ENCODE measurements around the gene RNF149.
"Not testable (repeated sequence)": the region's sequence is repeated elsewhere in the genome, so short reads cannot be mapped to it uniquely, and the experiment has no call there.

The RNF149 gene

GRCh38 chr2:101239760-101240118, 68.8 kb downstream of the RNF149 start:
- not testable (repeated sequence) for DNase-seq (ENCODE audit: low read depth)

GRCh38 chr2:101238930-101239759, 69.4 kb downstream of the RNF149 start:
- Histone ChIP-seq H3K9me3 (ENCODE audit: control insufficient read depth, low read length) (no peaks in the 10 kb centered on the region), H3K9ac (ENCODE audit: low read length) (no peak overlapping the region), H3K4me3 (ENCODE audit: low read length) (no peak overlapping the region), H3K27me3 (replicated peaks; ENCODE audit: control insufficient read depth, insufficient read depth, low read length) (no peaks in the 10 kb centered on the region), H3K36me3 (ENCODE audit: control insufficient read depth, insufficient read depth, low read length, severe bottlenecking) (no peaks in the 10 kb centered on the region), H3K4me1 (ENCODE audit: control insufficient read depth, insufficient read depth, low read length) (no peaks in the 10 kb centered on the region)
- DNase-seq (ENCODE audit: low read depth): no peak

More at GRCh38 chr2:101239760-101240118, 68.8 kb downstream of the RNF149 start:
- H3K9me3 ChIP-seq (ENCODE audit: control insufficient read depth, low read length); H3K4me3 ChIP-seq (ENCODE audit: low read length); H3K27me3 ChIP-seq (replicated peaks; ENCODE audit: control insufficient read depth, insufficient read depth, low read length); H3K36me3 ChIP-seq (ENCODE audit: control insufficient read depth, insufficient read depth, low read length, severe bottlenecking); H3K4me1 ChIP-seq (ENCODE audit: control insufficient read depth, insufficient read depth, low read length); H3K9ac ChIP-seq (ENCODE audit: low read length): not testable (repeated sequence)

- H3K36me3 ChIP-seq (ENCODE audit: control insufficient read depth, insufficient read depth, low read length, severe bottlenecking); H3K27me3 ChIP-seq (replicated peaks; ENCODE audit: control insufficient read depth, insufficient read depth, low read length); H3K9ac ChIP-seq (ENCODE audit: low read length); H3K4me1 ChIP-seq (ENCODE audit: control insufficient read depth, insufficient read depth, low read length); H3K4me3 ChIP-seq (ENCODE audit: low read length); H3K9me3 ChIP-seq (ENCODE audit: control insufficient read depth, low read length); DNase-seq (ENCODE audit: low read depth): not testable (repeated sequence)
Measured at GRCh38 chr2:101237944-101238343, 70.6 kb downstream of the RNF149 start.

GRCh38 chr2:101235956-101236355, 72.5 kb downstream of the RNF149 start:
- DNase-seq (ENCODE audit: low read depth); H3K9ac ChIP-seq (ENCODE audit: low read length); H3K4me3 ChIP-seq (ENCODE audit: low read length); H3K9me3 ChIP-seq (ENCODE audit: control insufficient read depth, low read length); H3K27me3 ChIP-seq (replicated peaks; ENCODE audit: control insufficient read depth, insufficient read depth, low read length); H3K36me3 ChIP-seq (ENCODE audit: control insufficient read depth, insufficient read depth, low read length, severe bottlenecking); H3K4me1 ChIP-seq (ENCODE audit: control insufficient read depth, insufficient read depth, low read length): not testable (repeated sequence)

DNA sequence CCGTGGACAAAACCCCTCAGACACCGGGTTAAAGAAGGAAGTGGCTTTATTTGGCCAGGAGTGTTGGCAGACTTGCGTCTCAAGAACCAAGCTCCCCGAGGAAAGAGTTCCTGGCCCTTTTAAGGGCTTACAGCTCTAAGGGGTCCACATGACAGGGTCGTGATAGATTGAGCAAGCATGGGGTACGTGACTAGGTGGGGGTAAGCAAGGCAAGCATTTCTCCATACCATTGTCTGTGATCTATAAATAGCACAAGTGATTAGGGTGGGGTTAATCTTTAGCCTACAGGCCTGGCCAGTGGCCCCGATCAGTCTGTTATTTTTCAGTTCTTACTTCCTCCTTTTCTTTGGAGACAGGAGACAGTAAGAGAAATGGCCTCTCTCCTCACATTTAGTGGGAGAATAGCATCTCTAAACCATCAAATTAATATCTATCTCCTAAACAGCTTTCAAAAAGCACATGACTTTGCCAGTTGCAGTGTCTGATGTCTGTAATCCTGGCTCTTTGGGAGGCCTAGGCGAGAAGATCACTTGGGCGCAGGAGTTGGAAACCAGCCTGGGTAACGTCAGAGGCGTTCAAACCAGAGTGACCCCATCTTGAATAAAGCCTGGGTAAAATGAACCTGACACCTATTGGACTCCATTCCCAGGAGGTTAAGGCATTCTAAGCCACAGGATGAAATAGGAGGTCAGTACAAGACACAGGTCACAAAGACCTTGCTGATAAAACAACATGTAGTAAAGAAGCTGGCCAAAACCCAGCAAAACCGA, 74.1 kb downstream of the RNF149 start:
- Histone ChIP-seq H3K27me3 (replicated peaks; ENCODE audit: control insufficient read depth, insufficient read depth, low read length) (no peaks in the 10 kb centered on the region), H3K4me3 (ENCODE audit: low read length) (no peak overlapping the region), H3K4me1 (ENCODE audit: control insufficient read depth, insufficient read depth, low read length) (peaks cover 8% of the 10 kb centered on the region), H3K9me3 (ENCODE audit: control insufficient read depth, low read length) (no peaks in the 10 kb centered on the region), H3K9ac (ENCODE audit: low read length) (no peak overlapping the region), H3K36me3 (ENCODE audit: control insufficient read depth, insufficient read depth, low read length, severe bottlenecking) (no peaks in the 10 kb centered on the region)
- no peak for DNase-seq (ENCODE audit: low read depth)

- H3K4me3 ChIP-seq (ENCODE audit: low read length): no peak overlapping the region
- peaks cover 8% of the 10 kb centered on the region for H3K4me1 ChIP-seq (ENCODE audit: control insufficient read depth, insufficient read depth, low read length)
- no peak overlapping the region for H3K9ac ChIP-seq (ENCODE audit: low read length)
- no peaks in the 10 kb centered on the region for H3K9me3 ChIP-seq (ENCODE audit: control insufficient read depth, low read length)
- no peaks in the 10 kb centered on the region for H3K27me3 ChIP-seq (replicated peaks; ENCODE audit: control insufficient read depth, insufficient read depth, low read length)
- H3K36me3 ChIP-seq (ENCODE audit: control insufficient read depth, insufficient read depth, low read length, severe bottlenecking): no peaks in the 10 kb centered on the region
- DNase-seq (ENCODE audit: low read depth): no peak
Measured at GRCh38 chr2:101232770-101233169, 75.7 kb downstream of the RNF149 start.

- H3K36me3 ChIP-seq (ENCODE audit: control insufficient read depth, insufficient read depth, low read length, severe bottlenecking): no peaks in the 10 kb centered on the region
- no peak for DNase-seq (ENCODE audit: low read depth)
Measured at GRCh38 chr2:101231937-101232730, 76.4 kb downstream of the RNF149 start.

GRCh38 chr2:101231240-101231639, 77.3 kb downstream of the RNF149 start:
- H3K36me3 ChIP-seq (ENCODE audit: control insufficient read depth, insufficient read depth, low read length, severe bottlenecking): no peaks in the 10 kb centered on the region
- no peaks in the 10 kb centered on the region for H3K9me3 ChIP-seq (ENCODE audit: control insufficient read depth, low read length)
- no peaks in the 10 kb centered on the region for H3K27me3 ChIP-seq (replicated peaks; ENCODE audit: control insufficient read depth, insufficient read depth, low read length)
- peaks cover 8% of the 10 kb centered on the region for H3K4me1 ChIP-seq (ENCODE audit: control insufficient read depth, insufficient read depth, low read length)
- H3K4me3 ChIP-seq (ENCODE audit: low read length): no peak overlapping the region
- H3K9ac ChIP-seq (ENCODE audit: low read length): no peak overlapping the region
- DNase-seq (ENCODE audit: low read depth): peak; percentile 25

More at GRCh38 chr2:101231937-101232730, 76.4 kb downstream of the RNF149 start:
- Histone ChIP-seq H3K9ac (ENCODE audit: low read length) (no peak overlapping the region), H3K9me3 (ENCODE audit: control insufficient read depth, low read length) (no peaks in the 10 kb centered on the region), H3K4me1 (ENCODE audit: control insufficient read depth, insufficient read depth, low read length) (peaks cover 8% of the 10 kb centered on the region), H3K27me3 (replicated peaks; ENCODE audit: control insufficient read depth, insufficient read depth, low read length) (no peaks in the 10 kb centered on the region), H3K4me3 (ENCODE audit: low read length) (no peak overlapping the region)

DNA sequence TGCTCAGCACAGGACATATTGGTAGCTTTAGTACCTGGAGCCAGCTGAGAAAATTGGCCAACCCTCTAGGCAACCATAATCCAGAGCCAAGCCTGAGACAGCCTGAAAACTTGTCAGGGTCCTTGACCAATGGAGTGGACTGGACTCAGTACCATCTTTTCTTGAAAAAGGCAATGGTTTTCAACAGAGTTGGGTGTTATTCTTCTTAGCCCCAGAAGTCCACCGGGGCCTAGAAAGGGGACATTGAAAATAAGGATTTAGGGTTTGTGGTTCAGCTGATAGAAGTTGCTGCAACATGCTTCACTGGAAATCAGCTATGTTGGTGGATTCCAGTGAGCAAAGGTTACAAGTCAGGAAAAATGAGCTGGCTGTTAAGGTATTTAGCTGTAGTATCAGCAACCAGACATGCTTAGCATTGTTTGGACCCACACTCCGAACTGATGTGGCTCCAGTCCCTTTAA, 77.9 kb downstream of the RNF149 start:
- H3K4me3 ChIP-seq (ENCODE audit: low read length): no peak overlapping the region
- no peaks in the 10 kb centered on the region for H3K9me3 ChIP-seq (ENCODE audit: control insufficient read depth, low read length)
- H3K4me1 ChIP-seq (ENCODE audit: control insufficient read depth, insufficient read depth, low read length): peaks cover 8% of the 10 kb centered on the region
- no peaks in the 10 kb centered on the region for H3K36me3 ChIP-seq (ENCODE audit: control insufficient read depth, insufficient read depth, low read length, severe bottlenecking)
- H3K27me3 ChIP-seq (replicated peaks; ENCODE audit: control insufficient read depth, insufficient read depth, low read length): no peaks in the 10 kb centered on the region
- no peak overlapping the region for H3K9ac ChIP-seq (ENCODE audit: low read length)
- peak; percentile 71 for DNase-seq (ENCODE audit: low read depth)
